Liver (tissue), 3 donors: ENCODE data around the gene NFATC1.

Experiments used
- EGR1 ChIP-seq, 2 donors: IDR thresholded peaks; 2 replicates each; pipeline ENCODE4 v1.6.1; 2016 to 2018; ENCODE audit warnings: antibody characterized with exemption in 2 of 2, low read depth in 2 of 2
- GABPA ChIP-seq, 2 donors: IDR thresholded peaks in 1 of 2; conservative IDR thresholded peaks in 1 of 2; 2 replicates each; pipeline ENCODE4 v1.6.1; 2016; ENCODE audit warnings: antibody characterized with exemption in 2 of 2, mild to moderate bottlenecking in 1 of 2, moderate library complexity in 1 of 2
- HNF4G ChIP-seq: IDR thresholded peaks from 2 replicates; pipeline ENCODE4 v1.6.1; 2016; ENCODE audit warnings: antibody characterized with exemption
- JUND ChIP-seq, 2 donors: IDR thresholded peaks; 2 replicates each; pipeline ENCODE4 v1.6.1; 2016; ENCODE audit warnings: antibody characterized with exemption in 2 of 2
- RAD21 ChIP-seq, 2 donors: IDR thresholded peaks; 2 replicates each; pipeline ENCODE4 v1.6.1; 2016; ENCODE audit warnings: antibody characterized with exemption in 2 of 2, mild to moderate bottlenecking in 2 of 2
- SP1 ChIP-seq: IDR thresholded peaks from 2 replicates; pipeline ENCODE4 v1.6.1; 2018; ENCODE audit warnings: antibody characterized with exemption, mild to moderate bottlenecking
- TAF1 ChIP-seq: conservative IDR thresholded peaks from 2 replicates; pipeline ENCODE4 v1.6.1; 2016; ENCODE audit warnings: antibody characterized with exemption, mild to moderate bottlenecking
- TF ChIP-seq, protein P1 (sequence below): IDR thresholded peaks from 2 replicates; pipeline ENCODE4 v1.6.1; 2016; ENCODE audit warnings: antibody characterized with exemption
- TF ChIP-seq, protein P2 (sequence below): fragments of 150-350 bp; IDR thresholded peaks from 2 replicates; pipeline ENCODE4 v1.5.1; 2017; ENCODE audit warnings: improper control_type of control experiment, low read depth, low read length; ENCODE audit not compliant: missing input control
- TF ChIP-seq, protein P3 (sequence below): IDR thresholded peaks from 2 replicates; pipeline ENCODE4 v1.6.1; 2016; ENCODE audit warnings: antibody characterized with exemption, mild to moderate bottlenecking
- donor health status: healthy.
- donor health status: healthy.

DNA sequence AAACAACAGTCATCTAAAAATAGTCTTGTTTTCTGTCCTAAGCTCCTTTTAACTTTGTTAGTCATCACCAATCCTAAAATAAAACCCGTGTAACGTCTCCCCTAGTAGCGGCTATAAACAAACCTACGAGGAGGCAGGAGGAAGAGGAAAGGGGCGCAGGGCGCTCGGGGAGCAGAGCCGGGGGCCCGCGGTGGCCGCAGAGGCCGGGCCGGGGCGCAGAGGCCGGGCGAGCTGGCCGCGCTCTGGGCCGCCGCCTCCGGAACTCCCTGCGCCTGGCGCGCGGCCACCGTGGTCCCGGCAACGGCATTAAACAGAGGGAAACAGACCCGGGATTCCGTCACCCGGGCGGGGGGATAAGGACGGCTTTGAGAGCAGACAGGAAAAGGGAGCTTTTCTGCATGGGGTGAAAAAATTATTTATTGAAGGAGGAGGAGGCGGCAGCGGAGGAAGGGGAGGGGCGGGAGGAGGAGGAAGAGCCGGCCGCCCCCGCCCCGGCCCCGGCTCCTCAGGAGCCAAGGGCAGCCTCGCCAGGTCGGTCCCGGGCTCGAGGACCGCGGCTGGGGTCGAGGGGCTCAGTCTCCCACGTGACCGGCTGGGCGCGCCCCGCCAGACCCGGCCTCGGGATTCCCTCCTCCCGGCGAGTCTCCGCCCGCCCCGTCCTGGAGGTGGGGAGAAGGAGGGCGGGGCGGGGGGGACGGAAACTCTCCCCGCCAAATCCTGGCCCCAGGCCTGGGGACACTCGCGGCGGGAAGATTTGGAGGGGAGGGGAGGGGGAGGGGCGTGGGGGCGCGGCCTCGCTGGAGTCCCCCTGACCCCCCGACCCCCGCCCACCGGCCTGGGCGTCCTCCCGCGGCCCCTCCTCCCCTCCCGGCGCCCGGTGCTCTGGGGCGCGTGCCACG is 1.8 kb upstream of the NFATC1 start:
- TF ChIP-seq TAF1, result no peak
- TF ChIP-seq, protein P1, sequence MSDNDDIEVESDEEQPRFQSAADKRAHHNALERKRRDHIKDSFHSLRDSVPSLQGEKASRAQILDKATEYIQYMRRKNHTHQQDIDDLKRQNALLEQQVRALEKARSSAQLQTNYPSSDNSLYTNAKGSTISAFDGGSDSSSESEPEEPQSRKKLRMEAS, result no peak
- TF ChIP-seq EGR1 (IDR thresholded peaks at IDR 0.05; ENCODE audit: low read depth in 2 of 2), result no peak
- TF ChIP-seq, protein P2, sequence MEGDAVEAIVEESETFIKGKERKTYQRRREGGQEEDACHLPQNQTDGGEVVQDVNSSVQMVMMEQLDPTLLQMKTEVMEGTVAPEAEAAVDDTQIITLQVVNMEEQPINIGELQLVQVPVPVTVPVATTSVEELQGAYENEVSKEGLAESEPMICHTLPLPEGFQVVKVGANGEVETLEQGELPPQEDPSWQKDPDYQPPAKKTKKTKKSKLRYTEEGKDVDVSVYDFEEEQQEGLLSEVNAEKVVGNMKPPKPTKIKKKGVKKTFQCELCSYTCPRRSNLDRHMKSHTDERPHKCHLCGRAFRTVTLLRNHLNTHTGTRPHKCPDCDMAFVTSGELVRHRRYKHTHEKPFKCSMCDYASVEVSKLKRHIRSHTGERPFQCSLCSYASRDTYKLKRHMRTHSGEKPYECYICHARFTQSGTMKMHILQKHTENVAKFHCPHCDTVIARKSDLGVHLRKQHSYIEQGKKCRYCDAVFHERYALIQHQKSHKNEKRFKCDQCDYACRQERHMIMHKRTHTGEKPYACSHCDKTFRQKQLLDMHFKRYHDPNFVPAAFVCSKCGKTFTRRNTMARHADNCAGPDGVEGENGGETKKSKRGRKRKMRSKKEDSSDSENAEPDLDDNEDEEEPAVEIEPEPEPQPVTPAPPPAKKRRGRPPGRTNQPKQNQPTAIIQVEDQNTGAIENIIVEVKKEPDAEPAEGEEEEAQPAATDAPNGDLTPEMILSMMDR, result no peak
- TF ChIP-seq, protein P3, sequence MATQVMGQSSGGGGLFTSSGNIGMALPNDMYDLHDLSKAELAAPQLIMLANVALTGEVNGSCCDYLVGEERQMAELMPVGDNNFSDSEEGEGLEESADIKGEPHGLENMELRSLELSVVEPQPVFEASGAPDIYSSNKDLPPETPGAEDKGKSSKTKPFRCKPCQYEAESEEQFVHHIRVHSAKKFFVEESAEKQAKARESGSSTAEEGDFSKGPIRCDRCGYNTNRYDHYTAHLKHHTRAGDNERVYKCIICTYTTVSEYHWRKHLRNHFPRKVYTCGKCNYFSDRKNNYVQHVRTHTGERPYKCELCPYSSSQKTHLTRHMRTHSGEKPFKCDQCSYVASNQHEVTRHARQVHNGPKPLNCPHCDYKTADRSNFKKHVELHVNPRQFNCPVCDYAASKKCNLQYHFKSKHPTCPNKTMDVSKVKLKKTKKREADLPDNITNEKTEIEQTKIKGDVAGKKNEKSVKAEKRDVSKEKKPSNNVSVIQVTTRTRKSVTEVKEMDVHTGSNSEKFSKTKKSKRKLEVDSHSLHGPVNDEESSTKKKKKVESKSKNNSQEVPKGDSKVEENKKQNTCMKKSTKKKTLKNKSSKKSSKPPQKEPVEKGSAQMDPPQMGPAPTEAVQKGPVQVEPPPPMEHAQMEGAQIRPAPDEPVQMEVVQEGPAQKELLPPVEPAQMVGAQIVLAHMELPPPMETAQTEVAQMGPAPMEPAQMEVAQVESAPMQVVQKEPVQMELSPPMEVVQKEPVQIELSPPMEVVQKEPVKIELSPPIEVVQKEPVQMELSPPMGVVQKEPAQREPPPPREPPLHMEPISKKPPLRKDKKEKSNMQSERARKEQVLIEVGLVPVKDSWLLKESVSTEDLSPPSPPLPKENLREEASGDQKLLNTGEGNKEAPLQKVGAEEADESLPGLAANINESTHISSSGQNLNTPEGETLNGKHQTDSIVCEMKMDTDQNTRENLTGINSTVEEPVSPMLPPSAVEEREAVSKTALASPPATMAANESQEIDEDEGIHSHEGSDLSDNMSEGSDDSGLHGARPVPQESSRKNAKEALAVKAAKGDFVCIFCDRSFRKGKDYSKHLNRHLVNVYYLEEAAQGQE, result no peak
- no peak for TF ChIP-seq JUND (IDR thresholded peaks at IDR 0.05)
- no peak for TF ChIP-seq HNF4G
- no peak for TF ChIP-seq SP1
- no peak for TF ChIP-seq GABPA (IDR thresholded peaks at IDR 0.05 in 1 of 2, conservative IDR thresholded peaks at IDR 0.05 in 1 of 2)
- peak in 1 of 2 donors; percentile 4 for TF ChIP-seq RAD21 (IDR thresholded peaks at IDR 0.05)
